GM21367 (cell line): ENCODE results near the gene MAPK7.
A peak's percentile ranks its signal among the peaks of the same experiment; 100 is the strongest.

Experiments used
- ATAC-seq: cut with Tn5 transposase; IDR thresholded peaks from one replicate; pipeline ENCODE4 v1.9.1; 2021; ENCODE audit not compliant: unreplicated experiment

Gene MAPK7

GRCh38 chr17:19362277-19363113 is 15.8 kb upstream of the MAPK7 start, which contains the start of gene B9D1:
Gene B9D1 (minus strand): TSS chr17:19362723. CDS start chr17:19362569, 154 bp downstream.
- peak; percentile 62 for ATAC-seq

- ATAC-seq = no peak
Observed at GRCh38 chr17:19363114-19363438, 15.2 kb upstream of the MAPK7 start.

- no peak for ATAC-seq
Observed at GRCh38 chr17:19363460-19364035, 14.8 kb upstream of the MAPK7 start.

GRCh38 chr17:19364699-19365498 is 13.4 kb upstream of the MAPK7 start:
- no peak for ATAC-seq

GRCh38 chr17:19365499-19365817 is 12.8 kb upstream of the MAPK7 start:
- no peak for ATAC-seq

- ATAC-seq = no peak
Observed at GRCh38 chr17:19365833-19366636, 12.3 kb upstream of the MAPK7 start.

- no peak for ATAC-seq
Observed at GRCh38 chr17:19366637-19366972, 11.7 kb upstream of the MAPK7 start.

- ATAC-seq = no peak
Observed at GRCh38 chr17:19368229-19368628, 10.1 kb upstream of the MAPK7 start.

- no peak for ATAC-seq
Observed at GRCh38 chr17:19369107-19369778, 9.1 kb upstream of the MAPK7 start.

GRCh38 chr17:19369846-19370492 is 8.3 kb upstream of the MAPK7 start:
- ATAC-seq = no peak

- ATAC-seq = no peak
Observed at GRCh38 chr17:19370493-19370960, 7.8 kb upstream of the MAPK7 start.

GRCh38 chr17:19371259-19372010 is 6.9 kb upstream of the MAPK7 start:
- no peak for ATAC-seq

GRCh38 chr17:19372011-19372370 is 6.3 kb upstream of the MAPK7 start:
- ATAC-seq = no peak

- no peak for ATAC-seq
Observed at GRCh38 chr17:19372439-19372838, 5.9 kb upstream of the MAPK7 start.

- ATAC-seq = no peak
Observed at GRCh38 chr17:19372866-19373504, 5.3 kb upstream of the MAPK7 start.

GRCh38 chr17:19374136-19374535 is 4.2 kb upstream of the MAPK7 start:
- ATAC-seq = no peak

GRCh38 chr17:19375732-19376131 is 2.6 kb upstream of the MAPK7 start:
- no peak for ATAC-seq

- ATAC-seq = no peak
Observed at GRCh38 chr17:19376811-19377210, 1.5 kb upstream of the MAPK7 start.
